Femur (tissue), 1 donor: ENCODE data around the gene LGI4.

ENCODE experiments used
- DNase-seq: peaks from one replicate; pipeline ENCODE4 v3.0.0-alpha.2; 2017

The LGI4 gene

DNA sequence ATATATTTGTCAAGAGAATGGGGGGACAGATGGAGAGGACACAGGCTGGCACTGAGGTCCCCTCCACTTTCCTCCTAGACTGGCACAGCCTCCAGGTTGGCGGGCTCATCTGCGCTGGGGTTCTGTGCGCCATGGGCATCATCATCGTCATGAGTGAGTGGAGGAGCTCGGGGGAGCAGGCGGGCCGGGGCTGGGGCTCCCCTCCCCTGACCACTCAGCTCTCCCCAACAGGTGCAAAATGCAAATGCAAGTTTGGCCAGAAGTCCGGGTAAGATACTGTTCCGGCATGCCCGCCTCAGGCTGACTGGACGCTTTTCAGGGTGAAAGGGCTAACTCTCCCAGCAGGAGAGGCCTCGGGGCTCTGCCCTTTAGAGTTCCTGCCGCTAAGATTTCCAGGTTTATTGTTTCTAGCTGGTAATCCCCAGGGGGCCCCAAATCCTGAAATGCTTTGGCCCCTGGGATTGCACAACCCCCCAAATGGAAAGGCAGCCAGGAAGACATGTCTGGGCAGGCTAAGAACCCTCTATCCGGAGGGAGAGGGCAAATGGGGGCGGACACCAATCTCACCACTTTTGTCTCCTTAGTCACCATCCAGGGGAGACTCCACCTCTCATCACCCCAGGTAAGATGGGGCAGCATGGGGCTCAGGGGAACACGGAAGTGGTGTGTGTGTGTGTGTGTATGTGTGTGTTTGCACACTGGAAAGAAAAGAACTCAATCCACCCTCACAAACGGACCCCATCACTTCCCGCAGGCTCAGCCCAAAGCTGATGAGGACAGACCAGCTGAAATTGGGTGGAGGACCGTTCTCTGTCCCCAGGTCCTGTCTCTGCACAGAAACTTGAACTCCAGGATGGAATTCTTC is 11.9 kb downstream of the LGI4 start:
- DNase-seq = no peak

- no peak for DNase-seq
These were observed 14.0 kb downstream of the LGI4 start for GRCh38 chr19:35120898-35121297.

DNA sequence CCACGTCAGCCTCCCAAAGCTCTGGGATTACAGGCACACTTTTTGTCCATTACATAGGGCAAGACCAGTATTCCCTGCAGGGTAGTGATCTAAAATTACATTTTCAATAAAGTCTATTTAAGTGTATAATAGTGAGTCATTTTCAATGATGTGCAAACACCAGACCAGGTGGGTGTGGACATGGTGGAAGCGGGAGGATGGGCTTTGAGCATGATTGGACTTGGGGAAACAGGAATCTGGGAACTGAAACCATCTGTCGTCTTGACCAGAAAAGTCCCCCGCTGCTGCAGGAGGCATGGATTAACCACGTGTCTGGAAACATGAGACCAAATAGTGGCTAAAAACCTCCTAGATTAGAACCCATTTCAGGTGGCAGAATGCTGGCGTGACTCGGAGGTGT is 14.4 kb downstream of the LGI4 start:
- DNase-seq = no peak

GRCh38 chr19:35119578-35120155 is 15.2 kb downstream of the LGI4 start:
- DNase-seq = no peak

- DNase-seq = no peak
These were observed 15.8 kb downstream of the LGI4 start for GRCh38 chr19:35119091-35119490.

GRCh38 chr19:35118268-35119020 is 16.4 kb downstream of the LGI4 start:
- no peak for DNase-seq

DNA sequence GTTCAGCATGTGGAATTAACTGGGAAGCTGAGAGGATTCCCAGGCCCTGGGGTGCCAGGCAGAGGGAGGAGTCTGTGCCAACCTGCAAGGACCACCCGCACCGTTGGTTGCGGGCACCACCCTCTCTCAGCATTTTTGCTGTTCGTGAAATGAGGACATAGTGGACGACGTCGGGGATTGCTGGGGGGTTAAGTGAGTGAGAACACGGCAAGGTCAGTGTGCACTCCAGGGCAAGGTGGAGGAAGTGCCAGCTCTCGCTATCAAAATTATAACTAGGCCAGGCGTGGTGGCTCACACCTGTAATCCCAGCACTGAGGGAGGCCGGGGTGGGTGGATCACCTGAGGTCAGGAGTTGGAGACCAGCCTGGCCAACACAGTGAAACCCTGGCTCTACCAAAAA is 17.1 kb downstream of the LGI4 start:
- DNase-seq = no peak

DNA sequence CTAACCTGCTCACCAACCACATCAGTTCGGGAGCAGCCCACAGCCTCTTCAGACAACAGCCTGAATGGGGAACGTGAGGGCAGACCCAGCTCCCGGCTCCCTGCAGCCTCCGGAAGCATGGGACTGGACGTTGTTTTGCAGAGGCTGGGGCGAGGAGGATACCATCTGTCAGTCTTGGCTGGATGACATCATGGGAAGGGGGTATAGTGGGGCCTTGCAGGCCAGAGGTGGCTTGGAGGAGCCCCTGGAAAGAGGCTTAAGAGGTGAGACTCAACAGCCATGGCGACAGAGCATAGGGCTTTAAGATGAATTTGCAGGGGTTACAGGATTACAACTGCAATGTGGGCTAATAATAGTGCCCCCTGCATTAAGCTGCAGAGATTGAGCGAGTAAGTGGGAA is 17.7 kb downstream of the LGI4 start:
- no peak for DNase-seq

- DNase-seq = no peak
These were observed 18.6 kb downstream of the LGI4 start for GRCh38 chr19:35116072-35116801.

- DNase-seq = peak; percentile 67
These were observed 19.5 kb downstream of the LGI4 start, which contains the start of gene FXYD3 for GRCh38 chr19:35115177-35115951. TSS of gene FXYD3 (plus strand) at chr19:35115823. CDS start at chr19:35119377, 3,554 bp downstream.

DNA sequence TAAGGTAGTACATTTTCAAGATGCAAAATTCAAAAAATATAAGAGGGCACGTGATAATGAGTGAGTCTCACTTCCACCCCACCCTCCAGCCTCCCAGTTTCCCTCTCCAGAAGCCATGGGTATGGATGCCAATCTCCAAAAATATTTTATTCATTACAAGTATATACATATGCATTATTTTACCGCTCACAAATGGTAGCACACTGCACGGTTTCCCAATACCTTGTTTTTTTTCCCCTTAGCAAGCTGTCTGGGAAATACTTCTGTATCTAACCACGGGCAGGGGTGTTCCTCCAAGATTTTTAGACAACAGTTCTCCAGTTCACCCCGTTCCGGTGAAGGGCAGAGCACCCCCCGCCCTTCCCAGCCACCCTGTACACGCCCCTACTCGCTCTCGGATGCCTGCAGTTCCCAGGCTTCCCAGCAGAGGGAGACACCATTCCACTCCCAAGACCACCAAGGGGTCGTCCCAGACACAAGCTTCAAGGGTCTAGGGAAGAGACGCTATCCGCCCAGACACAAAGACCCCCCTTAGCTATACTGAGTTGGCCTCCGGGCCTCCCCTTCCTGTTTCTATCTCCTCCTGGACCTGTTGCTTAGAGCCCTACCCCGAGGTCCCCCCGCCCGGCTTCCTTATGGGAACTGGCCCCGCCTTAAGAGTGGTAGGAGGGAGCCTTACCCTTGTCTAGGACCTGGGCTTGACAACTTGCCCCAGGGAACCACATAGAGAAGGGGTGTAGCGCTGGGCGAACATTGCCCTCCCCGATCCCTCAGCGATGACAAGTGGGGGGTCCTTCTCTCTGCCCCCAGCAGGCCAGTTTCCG is 20.3 kb downstream of the LGI4 start:
- DNase-seq = peak; percentile 86

- no peak for DNase-seq
These were observed 21.7 kb downstream of the LGI4 start for GRCh38 chr19:35112995-35113688.

DNA sequence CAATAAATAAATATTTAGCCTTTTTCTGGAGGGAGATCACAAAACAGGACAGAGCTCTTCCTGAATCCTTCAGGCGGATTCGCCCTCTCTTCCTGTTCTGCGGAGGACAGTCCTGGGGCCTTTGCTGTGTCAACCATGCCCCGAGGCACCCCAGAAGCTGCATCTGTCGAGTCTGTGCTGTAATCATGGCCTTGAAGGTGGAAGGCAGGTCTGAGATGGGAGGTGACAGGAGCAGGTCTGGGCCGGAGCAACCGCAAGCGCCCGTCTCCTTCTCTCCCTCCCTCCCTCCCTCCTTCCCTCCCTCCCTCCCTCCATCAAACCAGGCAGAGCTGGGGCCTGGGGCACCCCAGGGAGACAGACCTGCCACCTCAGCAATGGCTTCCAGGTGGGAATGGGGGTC is 23.9 kb downstream of the LGI4 start:
- no peak for DNase-seq

GRCh38 chr19:35109395-35110112 is 25.3 kb downstream of the LGI4 start:
- no peak for DNase-seq

DNA sequence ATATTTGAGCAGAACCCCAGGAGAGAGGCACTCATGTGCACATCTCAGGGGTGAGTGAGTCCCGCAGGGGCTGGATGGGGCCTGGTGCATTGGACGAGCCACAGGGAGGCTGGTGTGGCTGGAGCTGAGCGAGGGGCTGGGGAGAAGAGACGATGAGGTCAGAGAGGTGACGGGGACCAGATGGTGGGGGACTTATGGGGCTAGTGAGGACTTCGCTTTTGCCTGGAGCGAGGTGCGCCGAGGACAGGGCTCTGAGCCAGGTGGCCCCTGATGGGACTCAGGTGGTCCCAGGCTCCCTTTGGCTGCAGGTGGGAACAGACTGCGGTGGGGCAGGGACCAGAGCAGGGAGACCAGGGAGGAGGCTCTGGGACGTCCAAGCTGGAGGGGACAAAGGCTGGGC is 26.1 kb downstream of the LGI4 start:
- DNase-seq = no peak

GRCh38 chr19:35107545-35107944 is 27.3 kb downstream of the LGI4 start:
- DNase-seq = no peak

DNA sequence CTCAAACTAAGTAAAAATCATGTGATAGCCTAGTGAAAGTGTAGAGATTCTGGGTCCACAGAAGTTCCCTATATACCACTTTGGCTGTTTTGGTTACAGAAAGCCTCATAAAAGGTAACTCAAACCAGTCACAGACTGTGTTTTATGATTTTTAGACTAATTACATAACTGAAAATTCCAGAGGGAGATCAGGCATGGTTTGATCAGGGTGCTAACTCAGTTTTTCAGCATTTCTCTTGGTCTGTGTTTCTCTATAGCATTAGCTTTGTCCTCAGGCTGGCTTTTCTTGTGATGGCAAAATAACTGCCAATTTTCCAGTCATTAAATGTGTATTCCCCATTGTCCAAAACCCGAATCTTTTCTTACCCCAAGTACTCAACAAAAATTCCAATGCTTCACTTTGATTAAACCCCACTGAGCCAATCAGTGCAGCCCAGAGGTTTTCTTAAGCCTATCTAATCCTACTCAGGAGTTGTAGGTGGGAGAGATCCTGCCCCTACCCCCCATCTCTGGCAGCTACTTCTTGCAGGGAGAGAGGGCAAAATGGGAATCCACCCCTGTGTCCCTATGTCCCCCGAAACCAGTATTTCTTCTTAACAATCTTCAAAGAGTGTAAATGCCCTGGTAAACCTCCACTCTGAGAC is 27.8 kb downstream of the LGI4 start:
- no peak for DNase-seq

GRCh38 chr19:35106291-35106583 is 28.6 kb downstream of the LGI4 start:
- DNase-seq = no peak

DNA sequence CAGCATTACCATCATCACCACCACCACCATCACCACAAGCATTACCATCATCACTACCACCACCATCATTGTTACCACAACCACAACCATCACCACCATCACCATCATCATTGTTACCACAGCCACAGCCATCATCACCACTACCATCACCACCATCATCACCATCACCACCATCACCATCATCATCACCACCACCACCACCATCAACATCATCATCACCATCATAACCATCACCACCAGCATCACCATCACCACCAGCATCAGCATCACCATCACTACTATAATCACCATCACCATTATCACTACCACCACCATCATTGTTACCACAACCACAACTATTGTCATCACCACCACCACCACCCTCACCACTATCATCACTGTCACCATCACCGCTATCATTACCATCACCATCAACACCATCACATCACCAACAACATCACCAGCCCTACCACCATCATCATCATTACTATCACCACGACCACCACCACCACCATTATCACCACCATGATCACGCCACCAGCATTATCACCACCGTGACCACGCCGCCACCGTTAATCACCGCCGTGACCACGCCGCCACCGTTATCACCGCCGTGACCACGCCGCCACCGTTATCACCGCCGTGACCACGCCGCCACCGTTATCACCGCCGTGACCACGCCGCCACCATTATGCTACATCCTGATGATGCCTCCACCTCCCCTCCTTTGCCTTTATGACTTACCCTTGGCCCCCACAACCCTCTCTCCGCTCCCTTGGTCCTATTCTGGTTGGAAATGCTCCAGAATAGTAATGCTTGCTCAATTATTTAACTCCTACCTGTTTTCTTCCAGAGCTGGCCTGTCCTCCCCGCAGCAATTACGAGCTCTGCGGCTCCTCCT is 29.2 kb downstream of the LGI4 start:
- no peak for DNase-seq
